ENCODE measurements around the gene ZFAND3.

The ZFAND3 gene

GRCh38 chr6:38141085-38141484, 321.6 kb downstream of the ZFAND3 start:
- no peak for DNase-seq (ENCODE audit: low read depth)
- no peak overlapping the region for H3K4me3 ChIP-seq (ENCODE audit: low read depth, low read length)
- no peak for TF ChIP-seq CTCF (conservative IDR thresholded peaks at IDR 0.05; ENCODE audit: low read depth, low read length)

- no peak overlapping the region for H3K4me3 ChIP-seq (ENCODE audit: low read depth, low read length)
- TF ChIP-seq CTCF (conservative IDR thresholded peaks at IDR 0.05; ENCODE audit: low read depth, low read length) = no peak
- DNase-seq (ENCODE audit: low read depth) = no peak
Observed at GRCh38 chr6:38141716-38142115, 322.2 kb downstream of the ZFAND3 start.

- H3K4me3 ChIP-seq (ENCODE audit: low read depth, low read length) = no peak overlapping the region
- no peak for DNase-seq (ENCODE audit: low read depth)
- no peak for TF ChIP-seq CTCF (conservative IDR thresholded peaks at IDR 0.05; ENCODE audit: low read depth, low read length)
Observed at GRCh38 chr6:38142178-38142902, 322.8 kb downstream of the ZFAND3 start.

GRCh38 chr6:38143191-38144150, 323.9 kb downstream of the ZFAND3 start:
- no peak overlapping the region for H3K4me3 ChIP-seq (ENCODE audit: low read depth, low read length)
- TF ChIP-seq CTCF (conservative IDR thresholded peaks at IDR 0.05; ENCODE audit: low read depth, low read length) = no peak
- DNase-seq (ENCODE audit: low read depth) = no peak

DNA sequence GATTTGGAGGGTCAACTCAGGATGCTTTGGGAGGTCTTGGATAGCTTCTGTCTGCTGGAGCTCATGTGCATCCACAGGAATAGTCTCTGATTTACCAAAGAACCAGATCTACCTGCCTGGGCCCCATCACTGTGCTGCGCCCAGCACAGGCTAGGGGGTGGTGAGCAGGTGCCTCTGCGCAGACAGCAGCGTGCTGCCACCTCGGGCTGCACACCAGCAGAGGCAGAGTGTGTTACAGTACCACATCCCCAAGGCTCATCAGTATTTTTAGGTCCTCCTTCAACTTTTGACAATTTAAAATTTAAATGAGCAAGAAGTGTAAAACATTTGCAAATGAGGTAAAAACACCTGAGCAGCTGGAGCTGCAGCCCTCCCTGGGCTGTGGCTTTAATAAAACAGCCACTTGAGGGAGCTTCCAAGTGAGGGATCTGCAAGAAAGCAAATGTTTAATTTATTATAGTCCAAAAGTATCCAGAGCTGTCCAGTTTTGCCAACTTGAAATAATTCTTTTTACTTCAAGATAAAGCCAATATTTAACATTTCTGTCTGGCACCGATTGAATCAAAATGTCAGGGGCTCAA, 324.9 kb downstream of the ZFAND3 start:
- no peak for DNase-seq (ENCODE audit: low read depth)
- H3K4me3 ChIP-seq (ENCODE audit: low read depth, low read length) = no peak overlapping the region
- TF ChIP-seq CTCF (conservative IDR thresholded peaks at IDR 0.05; ENCODE audit: low read depth, low read length) = peak; percentile 16

GRCh38 chr6:38146021-38146733, 326.6 kb downstream of the ZFAND3 start:
- no peak for TF ChIP-seq CTCF (conservative IDR thresholded peaks at IDR 0.05; ENCODE audit: low read depth, low read length)
- no peak overlapping the region for H3K4me3 ChIP-seq (ENCODE audit: low read depth, low read length)
- no peak for DNase-seq (ENCODE audit: low read depth)

Data from choroid plexus epithelial cell (primary cell).